HCT116 (cell line): Measurements from ENCODE around the gene SLC43A3. TPM values are rescaled to one million over a fixed set of nuclear protein-coding genes. Genes with fewer than 3 reads are reported as not detected.

Experiments
- ATAC-seq: fragments of 200-7000 bp; cut with Tn5 transposase; 2 replicates; pipeline ENCODE4 v1.9.1; 2020; ENCODE audit warnings: mild to moderate bottlenecking, moderate library complexity
- BruUV-seq: library from RNA; stranded (reverse); fragments of 400-500 nt; replicated peaks from 2 replicates; lab custom pipeline; 2021; lab: Mats Ljungman, UMichigan
- CTCF ChIA-PET: fragments of 300-600 bp; sonication (Branson Sonifier 250); formaldehyde crosslinking; loops from one replicate; lab custom pipeline; 2021; ENCODE audit warnings: antibody characterized with exemption; lab: Charles Lee
- POLR2A ChIA-PET: fragments of 300-600, 350-600 bp; sonication (Branson Sonifier 250); formaldehyde crosslinking; loops from one replicate; lab custom pipeline; 2021; ENCODE audit warnings: antibody characterized with exemption; lab: Charles Lee
- RAD21 ChIA-PET, 2 experiments: fragments of 300-600 bp; sonication (Branson Sonifier 250); formaldehyde crosslinking; loops; one replicate each; lab custom pipeline; 2023; ENCODE audit warnings: low total read pairs in 2 of 2; ENCODE audit not compliant: uncharacterized antibody in 2 of 2, unreplicated experiment in 2 of 2, low non-redundant PET in 1 of 2; lab: Charles Lee
- DNase-seq: peaks from one replicate; pipeline ENCODE4 v3.0.0-alpha.2; 2010; ENCODE audit warnings: low read depth, low spot score
- H2AFZ ChIP-seq: fragments of 200-600 bp; shearing (Covaris generic), sonication (generic); 2 replicates; pipeline ENCODE4 v1.6.1; 2017; ENCODE audit warnings: low read depth, mixed run types, mixed read lengths, antibody characterized with exemption, low read length; ENCODE audit not compliant: poor library complexity, severe bottlenecking
- H3K27ac ChIP-seq: 2 replicates; pipeline ENCODE4 v1.5.1; 2012; ENCODE audit warnings: low read depth, low read length
- H3K27me3 ChIP-seq: fragments of 200-600 bp; sonication (generic); 2 replicates; pipeline ENCODE4 v1.6.1; 2016; ENCODE audit warnings: mixed run types, low read length, mixed read lengths; ENCODE audit not compliant: insufficient read depth
- H3K36me3 ChIP-seq, 2 experiments: fragments of 200-500 bp in 1 of 2; fragments of 200-600 bp in 1 of 2; sonication (Bioruptor generic) in 1 of 2; sonication (generic) in 1 of 2; 2 replicates each; pipeline versions ENCODE4 v1.5.1 to v1.6.1; 2014 to 2016; ENCODE audit warnings: low read length in 2 of 2, inconsistent platforms in 1 of 2, mixed read lengths in 1 of 2, mixed run types in 1 of 2; ENCODE audit not compliant: insufficient read depth in 2 of 2, control insufficient read depth in 1 of 2
- H3K4me1 ChIP-seq, 2 experiments: fragments of 200-600 bp in 1 of 2; sonication (generic) in 1 of 2; 2 replicates each; pipeline versions ENCODE4 v1.5.1 to v1.6.1; 2012 to 2017; ENCODE audit warnings: low read length in 2 of 2, inconsistent platforms in 1 of 2, mild to moderate bottlenecking in 1 of 2, mixed read lengths in 1 of 2, mixed run types in 1 of 2, moderate library complexity in 1 of 2; ENCODE audit not compliant: insufficient read depth in 2 of 2, control insufficient read depth in 1 of 2
- H3K4me2 ChIP-seq: fragments of 200-600 bp; sonication (generic); 2 replicates; pipeline ENCODE4 v1.6.1; 2017; ENCODE audit warnings: mixed run types, low read length, mixed read lengths
- H3K4me3 ChIP-seq, 2 experiments: fragments of 200-600 bp in 1 of 2; sonication (generic) in 1 of 2; replicated peaks in 1 of 2; 2 replicates each; pipeline ENCODE4 v1.5.1; 2011 to 2016; ENCODE audit warnings: low read length in 2 of 2, control low read depth in 1 of 2, low read depth in 1 of 2, mild to moderate bottlenecking in 1 of 2, mixed read lengths in 1 of 2, mixed run types in 1 of 2
- H3K79me2 ChIP-seq: fragments of 200-600 bp; sonication (generic); 2 replicates; pipeline ENCODE4 v1.6.1; 2017; ENCODE audit warnings: mild to moderate bottlenecking, mixed run types, low read length, moderate library complexity, mixed read lengths; ENCODE audit not compliant: insufficient read depth
- H3K9ac ChIP-seq: fragments of 200-600 bp; sonication (generic); 2 replicates; pipeline ENCODE4 v1.6.1; 2016; ENCODE audit warnings: low read length, mixed read lengths
- H3K9me2 ChIP-seq: fragments of 200-600 bp; sonication (generic), shearing (Covaris generic); 2 replicates; pipeline ENCODE4 v1.6.1; 2017; ENCODE audit warnings: mixed run types, mild to moderate bottlenecking, moderate library complexity; ENCODE audit not compliant: insufficient read depth
- H3K9me3 ChIP-seq, 2 experiments: fragments of 200-500 bp in 1 of 2; fragments of 200-600 bp in 1 of 2; sonication (Bioruptor generic) in 1 of 2; sonication (generic) in 1 of 2; 2 replicates each; pipeline ENCODE4 v1.6.1; 2014 to 2017; ENCODE audit warnings: low read length in 2 of 2, mixed read lengths in 2 of 2, inconsistent platforms in 1 of 2, low read depth in 1 of 2, mild to moderate bottlenecking in 1 of 2, mixed run types in 1 of 2, moderate library complexity in 1 of 2; ENCODE audit not compliant: control insufficient read depth in 1 of 2, insufficient read depth in 1 of 2
- H4K20me1 ChIP-seq: fragments of 200-600 bp; sonication (generic), shearing (Covaris generic); 2 replicates; pipeline ENCODE4 v1.6.1; 2017; ENCODE audit warnings: mixed run types, mild to moderate bottlenecking, moderate library complexity; ENCODE audit not compliant: insufficient read depth
- EGR1 ChIP-seq: IDR thresholded peaks from 2 replicates; pipeline ENCODE4 v1.6.1; 2012; ENCODE audit warnings: low read depth
- EZH2phosphoT487 ChIP-seq: fragments of 200-600 bp; IDR thresholded peaks from 2 replicates; pipeline ENCODE4 v1.6.1; 2018; ENCODE audit warnings: antibody characterized with exemption, borderline replicate concordance
- FOSL1 ChIP-seq: IDR thresholded peaks from 2 replicates; pipeline ENCODE4 v1.6.1; 2012; ENCODE audit warnings: low read depth
- SRF ChIP-seq: IDR thresholded peaks from 2 replicates; pipeline ENCODE4 v1.6.1; 2012; ENCODE audit warnings: low read depth
- YY1 ChIP-seq: IDR thresholded peaks from 2 replicates; pipeline ENCODE4 v1.6.1; 2011; ENCODE audit warnings: low read length, low read depth, moderate library complexity, mild to moderate bottlenecking; ENCODE audit not compliant: insufficient replicate concordance; ENCODE audit errors: extremely low read depth
- ZFX ChIP-seq: fragments of 450-650 bp; IDR thresholded peaks from 2 replicates; pipeline ENCODE4 v1.6.1; 2017
- intact Hi-C: fragments of 100-400 bp; cut with micrococcal nuclease; formaldehyde crosslinking; loops from 2 replicates; pipeline ENCODE4 v1.10.0; 2022
- total RNA-seq: library from RNA; stranded (reverse); gene quantifications from one replicate; pipeline ENCODE4 v1.2.1, GENCODE V29; 2021; ENCODE audit not compliant: unreplicated experiment
- TF ChIP-seq, protein P1 (sequence below): IDR thresholded peaks from 2 replicates; pipeline ENCODE4 v1.6.1; 2012; ENCODE audit warnings: low read depth
- TF ChIP-seq, protein P2 (sequence below): IDR thresholded peaks from 2 replicates; pipeline ENCODE4 v1.6.1; 2011; ENCODE audit warnings: mild to moderate bottlenecking, low read length, moderate library complexity; ENCODE audit not compliant: insufficient replicate concordance; ENCODE audit errors: extremely low read depth
- TF ChIP-seq, protein P3 (sequence below), 3 experiments: fragments of 200-600 bp in 1 of 3; sonication (generic) in 1 of 3; IDR thresholded peaks in 2 of 3; conservative IDR thresholded peaks in 1 of 3; 2 replicates each; pipeline ENCODE4 v1.5.1; 2012 to 2017; ENCODE audit warnings: low read depth in 2 of 3, low read length in 2 of 3, antibody characterized with exemption in 1 of 3, borderline replicate concordance in 1 of 3, control low read depth in 1 of 3, mild to moderate bottlenecking in 1 of 3, mixed read lengths in 1 of 3, mixed run types in 1 of 3, moderate library complexity in 1 of 3; ENCODE audit not compliant: insufficient read depth in 1 of 3

The SLC43A3 gene
- total RNA-seq, 1 experiment from 2014 or later: 36.9 TPM

DNA sequence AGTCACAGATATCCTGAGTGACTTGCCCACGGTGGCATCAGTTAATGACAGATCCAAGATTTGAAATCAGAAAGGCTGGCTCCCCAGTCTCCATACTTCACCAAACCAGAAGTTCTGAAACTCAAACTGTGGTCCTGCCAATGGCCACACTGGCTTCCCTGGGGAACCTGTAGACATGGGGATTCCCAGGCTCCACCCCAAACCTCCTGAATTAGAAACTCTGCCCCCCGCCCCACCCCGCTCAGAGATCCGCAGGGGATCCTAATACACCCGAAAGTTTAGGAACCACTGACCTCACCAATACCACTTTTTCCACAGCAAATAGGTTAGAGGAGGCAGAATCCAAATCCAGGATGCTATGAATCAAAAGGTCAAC is 48.7 kb upstream of the SLC43A3 start:
- Histone ChIP-seq H3K9me2 (no peaks in the 10 kb centered on the region), H3K27ac (no peak overlapping the region), H3K4me3 (no peak overlapping the region), H3K4me2 (no peak overlapping the region), H3K27me3 (no peaks in the 10 kb centered on the region), H2AFZ (no peak overlapping the region), H3K79me2 (no peaks in the 10 kb centered on the region), H3K9ac (no peak overlapping the region), H4K20me1 (no peaks in the 10 kb centered on the region), H3K9me3 (no peaks in the 10 kb centered on the region), H3K4me1 (no peaks in the 10 kb centered on the region), H3K36me3 (no peaks in the 10 kb centered on the region; a peak in 1 of 4 replicates)
- ChIA-PET POLR2A (no interaction called here), RAD21 (no interaction called here), CTCF (no interaction called here)
- TF ChIP-seq FOSL1 (no peak), EZH2phosphoT487 (no peak), ZFX (no peak), EGR1 (no peak), SRF (no peak), YY1 (no peak)
- TF ChIP-seq, protein P1, sequence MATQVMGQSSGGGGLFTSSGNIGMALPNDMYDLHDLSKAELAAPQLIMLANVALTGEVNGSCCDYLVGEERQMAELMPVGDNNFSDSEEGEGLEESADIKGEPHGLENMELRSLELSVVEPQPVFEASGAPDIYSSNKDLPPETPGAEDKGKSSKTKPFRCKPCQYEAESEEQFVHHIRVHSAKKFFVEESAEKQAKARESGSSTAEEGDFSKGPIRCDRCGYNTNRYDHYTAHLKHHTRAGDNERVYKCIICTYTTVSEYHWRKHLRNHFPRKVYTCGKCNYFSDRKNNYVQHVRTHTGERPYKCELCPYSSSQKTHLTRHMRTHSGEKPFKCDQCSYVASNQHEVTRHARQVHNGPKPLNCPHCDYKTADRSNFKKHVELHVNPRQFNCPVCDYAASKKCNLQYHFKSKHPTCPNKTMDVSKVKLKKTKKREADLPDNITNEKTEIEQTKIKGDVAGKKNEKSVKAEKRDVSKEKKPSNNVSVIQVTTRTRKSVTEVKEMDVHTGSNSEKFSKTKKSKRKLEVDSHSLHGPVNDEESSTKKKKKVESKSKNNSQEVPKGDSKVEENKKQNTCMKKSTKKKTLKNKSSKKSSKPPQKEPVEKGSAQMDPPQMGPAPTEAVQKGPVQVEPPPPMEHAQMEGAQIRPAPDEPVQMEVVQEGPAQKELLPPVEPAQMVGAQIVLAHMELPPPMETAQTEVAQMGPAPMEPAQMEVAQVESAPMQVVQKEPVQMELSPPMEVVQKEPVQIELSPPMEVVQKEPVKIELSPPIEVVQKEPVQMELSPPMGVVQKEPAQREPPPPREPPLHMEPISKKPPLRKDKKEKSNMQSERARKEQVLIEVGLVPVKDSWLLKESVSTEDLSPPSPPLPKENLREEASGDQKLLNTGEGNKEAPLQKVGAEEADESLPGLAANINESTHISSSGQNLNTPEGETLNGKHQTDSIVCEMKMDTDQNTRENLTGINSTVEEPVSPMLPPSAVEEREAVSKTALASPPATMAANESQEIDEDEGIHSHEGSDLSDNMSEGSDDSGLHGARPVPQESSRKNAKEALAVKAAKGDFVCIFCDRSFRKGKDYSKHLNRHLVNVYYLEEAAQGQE: no peak
- TF ChIP-seq, protein P2, sequence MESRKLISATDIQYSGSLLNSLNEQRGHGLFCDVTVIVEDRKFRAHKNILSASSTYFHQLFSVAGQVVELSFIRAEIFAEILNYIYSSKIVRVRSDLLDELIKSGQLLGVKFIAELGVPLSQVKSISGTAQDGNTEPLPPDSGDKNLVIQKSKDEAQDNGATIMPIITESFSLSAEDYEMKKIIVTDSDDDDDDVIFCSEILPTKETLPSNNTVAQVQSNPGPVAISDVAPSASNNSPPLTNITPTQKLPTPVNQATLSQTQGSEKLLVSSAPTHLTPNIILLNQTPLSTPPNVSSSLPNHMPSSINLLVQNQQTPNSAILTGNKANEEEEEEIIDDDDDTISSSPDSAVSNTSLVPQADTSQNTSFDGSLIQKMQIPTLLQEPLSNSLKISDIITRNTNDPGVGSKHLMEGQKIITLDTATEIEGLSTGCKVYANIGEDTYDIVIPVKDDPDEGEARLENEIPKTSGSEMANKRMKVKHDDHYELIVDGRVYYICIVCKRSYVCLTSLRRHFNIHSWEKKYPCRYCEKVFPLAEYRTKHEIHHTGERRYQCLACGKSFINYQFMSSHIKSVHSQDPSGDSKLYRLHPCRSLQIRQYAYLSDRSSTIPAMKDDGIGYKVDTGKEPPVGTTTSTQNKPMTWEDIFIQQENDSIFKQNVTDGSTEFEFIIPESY: no peak
- TF ChIP-seq, protein P3, sequence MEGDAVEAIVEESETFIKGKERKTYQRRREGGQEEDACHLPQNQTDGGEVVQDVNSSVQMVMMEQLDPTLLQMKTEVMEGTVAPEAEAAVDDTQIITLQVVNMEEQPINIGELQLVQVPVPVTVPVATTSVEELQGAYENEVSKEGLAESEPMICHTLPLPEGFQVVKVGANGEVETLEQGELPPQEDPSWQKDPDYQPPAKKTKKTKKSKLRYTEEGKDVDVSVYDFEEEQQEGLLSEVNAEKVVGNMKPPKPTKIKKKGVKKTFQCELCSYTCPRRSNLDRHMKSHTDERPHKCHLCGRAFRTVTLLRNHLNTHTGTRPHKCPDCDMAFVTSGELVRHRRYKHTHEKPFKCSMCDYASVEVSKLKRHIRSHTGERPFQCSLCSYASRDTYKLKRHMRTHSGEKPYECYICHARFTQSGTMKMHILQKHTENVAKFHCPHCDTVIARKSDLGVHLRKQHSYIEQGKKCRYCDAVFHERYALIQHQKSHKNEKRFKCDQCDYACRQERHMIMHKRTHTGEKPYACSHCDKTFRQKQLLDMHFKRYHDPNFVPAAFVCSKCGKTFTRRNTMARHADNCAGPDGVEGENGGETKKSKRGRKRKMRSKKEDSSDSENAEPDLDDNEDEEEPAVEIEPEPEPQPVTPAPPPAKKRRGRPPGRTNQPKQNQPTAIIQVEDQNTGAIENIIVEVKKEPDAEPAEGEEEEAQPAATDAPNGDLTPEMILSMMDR (IDR thresholded peaks at IDR 0.05 in 2 of 3, conservative IDR thresholded peaks at IDR 0.05 in 1 of 3; ENCODE audit: borderline replicate concordance in 1 of 3, insufficient read depth in 1 of 3, low read depth in 2 of 3, low read length in 2 of 3): no peak
- intact Hi-C loops: no loop called here
- ATAC-seq (no peak), DNase-seq (no peak)
- no TSS peak for BruUV-seq
